HepG2 (cell line): Measurements from ENCODE around the gene C16orf78.

Experiments
- ATF7-NPFF ChIP-seq: sonication (generic); formaldehyde crosslinking; IDR thresholded peaks from 2 replicates; pipeline ENCODE4 v1.8.1; 2023; ENCODE audit warnings: mild to moderate bottlenecking, low read depth, missing genetic modification reagents, moderate library complexity
- CTCF ChIP-seq: sonication (generic); formaldehyde crosslinking; IDR thresholded peaks from 2 replicates; pipeline ENCODE4 v1.5.0; 2020; ENCODE audit warnings: mild to moderate bottlenecking, missing genetic modification reagents, moderate library complexity
- HDAC1 ChIP-seq: sonication (generic); formaldehyde crosslinking; IDR thresholded peaks from 2 replicates; pipeline ENCODE4 v1.5.1; 2020; ENCODE audit warnings: mild to moderate bottlenecking, missing genetic modification reagents
- JUND ChIP-seq: sonication (generic); formaldehyde crosslinking; IDR thresholded peaks from 2 replicates; pipeline ENCODE4 v1.8.0; 2022; ENCODE audit warnings: mild to moderate bottlenecking, missing genetic modification reagents
- KLF9 ChIP-seq: IDR thresholded peaks from 2 replicates; pipeline ENCODE4 v1.6.1; 2016; ENCODE audit warnings: low read depth
- POLR2AphosphoS5 ChIP-seq: IDR thresholded peaks from 2 replicates; pipeline ENCODE4 v1.6.1; 2012; ENCODE audit warnings: low read depth, low read length
- RNF219 ChIP-seq: sonication (generic); formaldehyde crosslinking; IDR thresholded peaks from 2 replicates; pipeline ENCODE4 v1.5.0; 2020; ENCODE audit warnings: mild to moderate bottlenecking, missing genetic modification reagents
- U2AF1 ChIP-seq: fragments of 200-400 bp; formaldehyde crosslinking; optimal IDR thresholded peaks from 2 replicates; pipeline ENCODE3; 2017; ENCODE audit warnings: mild to moderate bottlenecking, low read depth, low read length
- ZBTB1 ChIP-seq: sonication (generic); formaldehyde crosslinking; IDR thresholded peaks from 2 replicates; pipeline ENCODE4 v1.4.0; 2020; ENCODE audit warnings: missing genetic modification reagents, borderline replicate concordance
- ZNF503 ChIP-seq: sonication (generic); formaldehyde crosslinking; IDR thresholded peaks from 2 replicates; pipeline ENCODE4 v1.4.0; 2020; ENCODE audit warnings: missing genetic modification reagents
- TF ChIP-seq, protein P1 (sequence below): sonication (generic); formaldehyde crosslinking; IDR thresholded peaks from 2 replicates; pipeline ENCODE4 v1.4.0; 2020; ENCODE audit warnings: missing genetic modification reagents
- TF ChIP-seq, protein P2 (sequence below): sonication (generic); formaldehyde crosslinking; IDR thresholded peaks from 2 replicates; pipeline ENCODE4 v1.5.0; 2020; ENCODE audit warnings: mild to moderate bottlenecking, missing genetic modification reagents

DNA sequence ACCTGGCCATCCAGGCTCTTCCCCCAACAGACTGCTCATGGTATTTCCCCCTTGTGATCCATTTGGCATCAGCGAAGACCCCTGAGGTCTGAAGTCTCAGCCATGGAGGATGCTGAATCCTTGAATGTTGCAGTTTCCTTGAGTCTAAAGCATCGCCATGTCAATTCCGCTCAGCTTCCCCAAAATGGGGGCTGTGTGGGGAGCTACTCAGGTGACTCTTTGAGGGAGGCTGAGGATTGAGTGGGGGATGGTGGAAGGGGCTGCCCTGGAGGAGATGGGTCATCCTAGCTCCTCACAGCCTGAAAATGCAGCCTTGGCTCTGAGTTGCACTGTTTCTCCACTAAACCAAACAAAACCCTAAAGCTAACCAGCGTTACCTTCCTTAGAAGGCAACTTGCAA, 2.6 kb downstream of the C16orf78 start:
- TF ChIP-seq ZNF503 (CRISPR knock-in tag) = no peak
- no peak for TF ChIP-seq POLR2AphosphoS5
- no peak for TF ChIP-seq RNF219 (CRISPR knock-in tag)
- TF ChIP-seq ZBTB1 (CRISPR knock-in tag) = no peak
- TF ChIP-seq CTCF = no peak
- no peak for TF ChIP-seq KLF9 (CRISPR knock-in tag)
- TF ChIP-seq JUND (CRISPR knock-in tag) = no peak
- TF ChIP-seq, protein P1, sequence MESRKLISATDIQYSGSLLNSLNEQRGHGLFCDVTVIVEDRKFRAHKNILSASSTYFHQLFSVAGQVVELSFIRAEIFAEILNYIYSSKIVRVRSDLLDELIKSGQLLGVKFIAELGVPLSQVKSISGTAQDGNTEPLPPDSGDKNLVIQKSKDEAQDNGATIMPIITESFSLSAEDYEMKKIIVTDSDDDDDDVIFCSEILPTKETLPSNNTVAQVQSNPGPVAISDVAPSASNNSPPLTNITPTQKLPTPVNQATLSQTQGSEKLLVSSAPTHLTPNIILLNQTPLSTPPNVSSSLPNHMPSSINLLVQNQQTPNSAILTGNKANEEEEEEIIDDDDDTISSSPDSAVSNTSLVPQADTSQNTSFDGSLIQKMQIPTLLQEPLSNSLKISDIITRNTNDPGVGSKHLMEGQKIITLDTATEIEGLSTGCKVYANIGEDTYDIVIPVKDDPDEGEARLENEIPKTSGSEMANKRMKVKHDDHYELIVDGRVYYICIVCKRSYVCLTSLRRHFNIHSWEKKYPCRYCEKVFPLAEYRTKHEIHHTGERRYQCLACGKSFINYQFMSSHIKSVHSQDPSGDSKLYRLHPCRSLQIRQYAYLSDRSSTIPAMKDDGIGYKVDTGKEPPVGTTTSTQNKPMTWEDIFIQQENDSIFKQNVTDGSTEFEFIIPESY (CRISPR knock-in tag) = no peak
- no peak for TF ChIP-seq U2AF1
- TF ChIP-seq HDAC1 (CRISPR knock-in tag) = no peak
- no peak for TF ChIP-seq ATF7-NPFF (CRISPR knock-in tag)
- TF ChIP-seq, protein P2, sequence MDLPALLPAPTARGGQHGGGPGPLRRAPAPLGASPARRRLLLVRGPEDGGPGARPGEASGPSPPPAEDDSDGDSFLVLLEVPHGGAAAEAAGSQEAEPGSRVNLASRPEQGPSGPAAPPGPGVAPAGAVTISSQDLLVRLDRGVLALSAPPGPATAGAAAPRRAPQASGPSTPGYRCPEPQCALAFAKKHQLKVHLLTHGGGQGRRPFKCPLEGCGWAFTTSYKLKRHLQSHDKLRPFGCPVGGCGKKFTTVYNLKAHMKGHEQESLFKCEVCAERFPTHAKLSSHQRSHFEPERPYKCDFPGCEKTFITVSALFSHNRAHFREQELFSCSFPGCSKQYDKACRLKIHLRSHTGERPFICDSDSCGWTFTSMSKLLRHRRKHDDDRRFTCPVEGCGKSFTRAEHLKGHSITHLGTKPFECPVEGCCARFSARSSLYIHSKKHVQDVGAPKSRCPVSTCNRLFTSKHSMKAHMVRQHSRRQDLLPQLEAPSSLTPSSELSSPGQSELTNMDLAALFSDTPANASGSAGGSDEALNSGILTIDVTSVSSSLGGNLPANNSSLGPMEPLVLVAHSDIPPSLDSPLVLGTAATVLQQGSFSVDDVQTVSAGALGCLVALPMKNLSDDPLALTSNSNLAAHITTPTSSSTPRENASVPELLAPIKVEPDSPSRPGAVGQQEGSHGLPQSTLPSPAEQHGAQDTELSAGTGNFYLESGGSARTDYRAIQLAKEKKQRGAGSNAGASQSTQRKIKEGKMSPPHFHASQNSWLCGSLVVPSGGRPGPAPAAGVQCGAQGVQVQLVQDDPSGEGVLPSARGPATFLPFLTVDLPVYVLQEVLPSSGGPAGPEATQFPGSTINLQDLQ (CRISPR knock-in tag) = no peak
